ENCODE results near the gene NFS1. TPM values are rescaled to one million over a fixed set of nuclear protein-coding genes. Genes with fewer than 3 reads are reported as not detected.

The NFS1 gene
- total RNA-seq, 1 donor from 2014 or later, result 13.9 TPM

GRCh38 chr20:35653430-35653734 lies 45.8 kb downstream of the NFS1 start:
- Mint-ChIP-seq H3K27me3 (ENCODE audit: unreplicated experiment) (no peaks in the 10 kb centered on the region), H3K4me1 (ENCODE audit: low read depth, unreplicated experiment) (peaks cover 7% of the 10 kb centered on the region), H3K9me3 (ENCODE audit: unreplicated experiment) (no peaks in the 10 kb centered on the region), H3K36me3 (ENCODE audit: unreplicated experiment) (no peaks in the 10 kb centered on the region), H3K27ac (ENCODE audit: unreplicated experiment) (no peak overlapping the region), H3K4me3 (ENCODE audit: unreplicated experiment) (no peak overlapping the region)
- no peak for TF ChIP-seq CTCF (IDR thresholded peaks at IDR 0.05; ENCODE audit: partially characterized antibody, unreplicated experiment)
- DNase-seq, result no peak

GRCh38 chr20:35652641-35653429 lies 46.3 kb downstream of the NFS1 start:
- Mint-ChIP-seq H3K4me3 (ENCODE audit: unreplicated experiment) (no peak overlapping the region), H3K27me3 (ENCODE audit: unreplicated experiment) (no peaks in the 10 kb centered on the region), H3K4me1 (ENCODE audit: low read depth, unreplicated experiment) (peaks cover 8% of the 10 kb centered on the region), H3K36me3 (ENCODE audit: unreplicated experiment) (no peaks in the 10 kb centered on the region), H3K9me3 (ENCODE audit: unreplicated experiment) (no peaks in the 10 kb centered on the region), H3K27ac (ENCODE audit: unreplicated experiment) (no peak overlapping the region)
- no peak for TF ChIP-seq CTCF (IDR thresholded peaks at IDR 0.05; ENCODE audit: partially characterized antibody, unreplicated experiment)
- DNase-seq, result no peak

GRCh38 chr20:35651958-35652357 lies 47.2 kb downstream of the NFS1 start:
- Mint-ChIP-seq H3K36me3 (ENCODE audit: unreplicated experiment) (no peaks in the 10 kb centered on the region), H3K4me3 (ENCODE audit: unreplicated experiment) (no peak overlapping the region), H3K4me1 (ENCODE audit: low read depth, unreplicated experiment) (peaks cover 6% of the 10 kb centered on the region), H3K9me3 (ENCODE audit: unreplicated experiment) (no peaks in the 10 kb centered on the region), H3K27me3 (ENCODE audit: unreplicated experiment) (no peaks in the 10 kb centered on the region), H3K27ac (ENCODE audit: unreplicated experiment) (no peak overlapping the region)
- no peak for DNase-seq
- no peak for TF ChIP-seq CTCF (IDR thresholded peaks at IDR 0.05; ENCODE audit: partially characterized antibody, unreplicated experiment)

- H3K27ac Mint-ChIP-seq (ENCODE audit: unreplicated experiment), result no peak overlapping the region
- H3K4me3 Mint-ChIP-seq (ENCODE audit: unreplicated experiment), result no peak overlapping the region
- H3K36me3 Mint-ChIP-seq (ENCODE audit: unreplicated experiment), result no peaks in the 10 kb centered on the region
- no peaks in the 10 kb centered on the region for H3K27me3 Mint-ChIP-seq (ENCODE audit: unreplicated experiment)
- TF ChIP-seq CTCF (IDR thresholded peaks at IDR 0.05; ENCODE audit: partially characterized antibody, unreplicated experiment), result no peak
- H3K4me1 Mint-ChIP-seq (ENCODE audit: low read depth, unreplicated experiment), result peaks cover 6% of the 10 kb centered on the region
- H3K9me3 Mint-ChIP-seq (ENCODE audit: unreplicated experiment), result no peaks in the 10 kb centered on the region
- no peak for DNase-seq
These were observed 48.5 kb downstream of the NFS1 start for GRCh38 chr20:35650632-35651031.

GRCh38 chr20:35648836-35649235 lies 50.3 kb downstream of the NFS1 start:
- no peak overlapping the region for H3K27ac Mint-ChIP-seq (ENCODE audit: unreplicated experiment)
- H3K4me1 Mint-ChIP-seq (ENCODE audit: low read depth, unreplicated experiment), result peaks cover 15% of the 10 kb centered on the region
- peaks cover 1% of the 10 kb centered on the region for H3K9me3 Mint-ChIP-seq (ENCODE audit: unreplicated experiment)
- H3K27me3 Mint-ChIP-seq (ENCODE audit: unreplicated experiment), result no peaks in the 10 kb centered on the region
- no peak for DNase-seq
- no peak for TF ChIP-seq CTCF (IDR thresholded peaks at IDR 0.05; ENCODE audit: partially characterized antibody, unreplicated experiment)
- no peak overlapping the region for H3K4me3 Mint-ChIP-seq (ENCODE audit: unreplicated experiment)
- H3K36me3 Mint-ChIP-seq (ENCODE audit: unreplicated experiment), result no peaks in the 10 kb centered on the region
